Testis (tissue), 2 donors: ENCODE results near the gene AGBL1.

ENCODE experiments used
- CTCF ChIP-seq, 3 experiments: fragments of 450-650 bp in 2 of 3; fragments of 200-600 bp in 1 of 3; sonication (generic) in 1 of 3; IDR thresholded peaks; one replicate each; pipeline ENCODE4 v1.5.1; 2016 to 2019; ENCODE audit warnings: antibody characterized with exemption in 3 of 3, mild to moderate bottlenecking in 2 of 3, moderate library complexity in 1 of 3
- POLR2A ChIP-seq: fragments of 450-650 bp; IDR thresholded peaks from one replicate; pipeline ENCODE4 v1.6.1; 2017; ENCODE audit warnings: antibody characterized with exemption, mild to moderate bottlenecking, moderate library complexity

DNA sequence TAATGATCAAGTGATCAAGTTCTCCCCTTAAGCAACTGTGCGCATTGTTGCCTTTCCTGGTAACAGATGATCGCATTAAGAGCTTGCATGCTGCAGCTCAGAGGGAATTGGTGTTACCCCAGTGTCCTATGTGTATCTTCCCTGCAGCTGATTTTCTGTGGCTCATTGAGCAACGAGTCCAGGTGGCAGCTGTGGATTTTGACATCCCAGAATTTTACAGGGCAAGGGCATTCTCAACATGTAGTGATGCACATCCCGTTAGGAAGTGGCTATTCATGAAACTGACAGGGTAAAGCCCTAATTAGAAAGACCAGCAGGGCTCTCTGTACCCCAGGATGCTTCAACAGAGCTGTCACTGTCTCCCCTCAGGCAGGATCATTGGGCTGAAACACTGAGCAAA, 232.8 kb downstream of the AGBL1 start:
- no peak for TF ChIP-seq CTCF (IDR thresholded peaks at IDR 0.05)
- TF ChIP-seq POLR2A: no peak
